Raji (cell line): Measurements from ENCODE around the gene CACNA1H.

Experiments used
- POLR2A ChIP-seq: IDR thresholded peaks from 2 replicates; pipeline ENCODE4 v1.6.1; 2011; ENCODE audit warnings: low read depth, low read length, control low read depth; ENCODE audit not compliant: insufficient read depth

Gene CACNA1H

DNA sequence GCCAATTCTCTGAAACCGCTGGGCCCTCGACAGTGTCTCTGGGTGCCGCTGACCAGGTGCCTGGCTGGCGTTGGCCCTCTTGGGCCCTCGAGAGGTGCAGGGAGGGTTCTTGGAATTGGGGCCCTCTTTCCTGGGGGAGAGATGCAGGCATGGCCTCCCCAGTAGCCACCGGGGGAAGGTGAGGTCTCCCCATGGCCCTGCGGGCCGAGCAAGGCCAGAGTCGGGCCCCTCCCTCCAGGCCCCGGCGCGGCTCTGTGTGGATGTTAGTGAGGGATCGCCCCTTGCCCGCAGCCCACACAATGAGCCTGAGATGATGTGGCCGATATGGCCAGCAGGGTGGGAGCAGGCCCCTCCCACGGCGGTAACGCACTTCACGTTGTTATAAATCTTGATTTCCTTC is 33.8 kb upstream of the CACNA1H start:
- TF ChIP-seq POLR2A = no peak

DNA sequence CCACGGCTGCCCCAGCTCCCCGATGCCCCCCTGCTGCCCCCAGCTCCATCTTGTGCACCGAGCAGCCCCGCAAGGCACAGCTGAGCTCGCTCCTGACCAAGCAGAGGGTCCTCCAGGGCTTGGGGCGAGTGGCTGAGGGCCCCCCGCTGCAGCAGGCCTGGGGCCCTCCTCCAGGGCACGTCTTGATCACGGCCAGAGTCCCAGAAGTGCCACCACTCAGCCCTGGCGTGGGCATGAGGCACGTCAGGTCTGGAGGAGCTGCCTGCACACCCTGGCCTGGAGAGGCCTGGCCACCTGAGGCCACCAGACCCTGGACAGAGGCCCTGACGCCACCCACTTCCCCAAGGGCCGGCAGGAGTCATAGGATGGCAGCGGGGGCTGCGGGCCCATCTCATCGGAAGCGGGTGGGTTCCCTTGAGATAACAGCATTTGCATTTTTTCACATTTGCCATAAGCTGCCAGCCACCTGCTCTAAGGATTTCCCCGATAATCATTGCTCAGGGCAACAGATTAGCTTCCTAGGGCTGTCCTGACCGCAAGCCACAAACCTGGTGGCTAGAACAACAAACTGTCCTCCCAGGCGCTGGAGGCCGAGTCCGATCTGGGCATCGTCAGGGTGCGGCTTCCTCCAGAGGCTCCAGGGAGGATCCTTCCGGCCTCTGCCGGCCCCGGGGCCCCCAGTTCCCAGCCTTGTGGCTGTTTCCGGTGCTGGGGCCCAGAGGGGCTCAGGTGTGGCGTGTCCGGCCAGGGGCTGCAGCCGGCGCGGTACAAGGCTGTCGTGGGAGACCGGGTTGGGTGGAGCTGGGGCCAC is 32.9 kb upstream of the CACNA1H start:
- no peak for TF ChIP-seq POLR2A

DNA sequence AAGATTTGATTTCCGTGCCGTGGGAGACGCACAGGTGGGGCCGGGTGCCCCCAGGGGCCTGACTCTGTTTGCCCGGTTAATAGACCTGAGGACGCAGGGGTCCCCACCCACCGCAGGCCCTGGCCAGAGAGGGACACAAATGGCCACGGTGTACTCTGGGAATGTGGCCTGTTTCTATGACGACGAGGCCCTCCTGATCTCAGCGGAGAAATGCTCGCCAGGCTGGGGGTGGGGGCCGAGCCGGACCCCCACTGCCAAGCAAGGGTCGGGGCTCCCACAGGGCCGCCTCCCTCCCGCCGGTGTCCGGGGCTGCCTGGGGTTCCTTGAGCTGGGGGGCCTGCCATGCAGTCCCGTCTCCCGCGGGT is 32.3 kb upstream of the CACNA1H start:
- no peak for TF ChIP-seq POLR2A

DNA sequence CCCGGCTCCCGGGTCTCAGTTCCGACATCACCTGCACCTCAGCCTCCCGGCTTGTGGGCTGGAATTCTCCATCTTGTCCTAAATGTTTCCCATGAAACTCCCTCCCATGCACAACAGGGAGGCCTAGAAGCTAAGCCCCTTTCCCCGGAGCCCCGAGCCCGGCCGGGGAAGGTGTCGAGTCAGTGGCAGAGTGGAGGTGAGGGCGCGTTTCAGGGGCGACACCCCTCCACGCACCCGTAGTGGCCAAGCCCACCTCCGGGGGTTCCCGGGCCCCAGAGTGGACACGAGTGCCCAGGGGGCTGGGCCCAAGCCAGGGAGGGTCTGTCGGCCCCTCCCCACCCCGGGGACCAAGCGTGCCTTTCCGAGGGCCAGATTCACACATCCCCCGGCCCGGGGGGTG is 31.9 kb upstream of the CACNA1H start:
- TF ChIP-seq POLR2A = no peak

DNA sequence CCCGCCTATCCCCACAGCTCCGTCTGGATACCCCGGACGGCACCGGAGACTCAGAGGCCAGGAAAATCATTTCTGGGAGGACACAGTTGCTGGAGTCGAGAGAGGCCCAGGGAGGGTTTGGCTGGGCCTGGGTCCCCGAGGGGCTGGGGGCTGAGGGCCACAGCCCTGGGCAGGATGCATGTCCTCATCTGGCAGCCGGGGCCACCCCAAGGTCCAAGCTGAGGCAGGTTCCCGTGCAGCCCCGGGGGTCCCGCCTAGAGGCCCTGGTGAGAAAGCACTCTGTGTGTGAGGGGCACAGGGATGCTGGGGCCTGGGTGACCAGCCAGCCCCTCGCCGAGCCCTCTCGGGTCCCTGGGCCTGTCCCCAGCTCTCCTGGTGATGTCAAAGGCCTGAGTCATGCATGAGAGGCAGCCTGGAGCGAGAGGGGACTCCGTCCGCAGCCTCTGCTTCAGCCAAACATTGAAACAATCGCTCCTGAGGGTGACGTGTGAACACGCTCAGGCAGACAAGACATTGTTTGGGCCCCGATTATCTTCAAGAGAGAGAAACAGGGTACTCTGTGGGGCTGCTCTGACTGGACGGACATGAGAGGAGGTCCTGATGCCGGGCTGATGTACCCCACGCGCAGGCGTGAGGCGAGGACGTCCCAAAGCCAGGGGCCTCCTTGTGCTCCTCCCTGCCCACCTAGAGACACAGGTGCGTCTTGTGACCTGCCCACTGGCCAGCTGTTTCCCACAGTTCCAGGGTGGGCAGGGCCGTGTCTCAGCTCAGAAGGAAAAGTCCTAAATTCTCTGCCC is 31.1 kb upstream of the CACNA1H start:
- TF ChIP-seq POLR2A = no peak

DNA sequence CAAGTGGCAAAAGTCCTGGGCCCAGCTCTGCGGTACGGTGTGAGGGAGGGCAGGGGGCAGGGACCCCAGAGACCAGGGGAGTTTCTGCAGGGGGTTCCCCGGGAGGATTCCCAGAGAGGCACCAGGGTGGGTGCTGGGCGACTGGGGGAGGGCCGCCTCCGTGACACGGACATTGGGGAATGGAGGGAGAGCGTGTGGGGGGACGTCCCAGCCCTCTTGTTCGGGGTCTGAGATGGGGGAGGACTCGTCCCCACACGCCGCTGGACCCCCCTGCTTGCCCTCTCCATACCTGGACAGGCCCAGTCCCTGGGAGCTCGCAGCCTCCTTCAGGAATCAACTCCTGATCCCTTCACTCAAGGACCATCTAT is 30.5 kb upstream of the CACNA1H start:
- no peak for TF ChIP-seq POLR2A

DNA sequence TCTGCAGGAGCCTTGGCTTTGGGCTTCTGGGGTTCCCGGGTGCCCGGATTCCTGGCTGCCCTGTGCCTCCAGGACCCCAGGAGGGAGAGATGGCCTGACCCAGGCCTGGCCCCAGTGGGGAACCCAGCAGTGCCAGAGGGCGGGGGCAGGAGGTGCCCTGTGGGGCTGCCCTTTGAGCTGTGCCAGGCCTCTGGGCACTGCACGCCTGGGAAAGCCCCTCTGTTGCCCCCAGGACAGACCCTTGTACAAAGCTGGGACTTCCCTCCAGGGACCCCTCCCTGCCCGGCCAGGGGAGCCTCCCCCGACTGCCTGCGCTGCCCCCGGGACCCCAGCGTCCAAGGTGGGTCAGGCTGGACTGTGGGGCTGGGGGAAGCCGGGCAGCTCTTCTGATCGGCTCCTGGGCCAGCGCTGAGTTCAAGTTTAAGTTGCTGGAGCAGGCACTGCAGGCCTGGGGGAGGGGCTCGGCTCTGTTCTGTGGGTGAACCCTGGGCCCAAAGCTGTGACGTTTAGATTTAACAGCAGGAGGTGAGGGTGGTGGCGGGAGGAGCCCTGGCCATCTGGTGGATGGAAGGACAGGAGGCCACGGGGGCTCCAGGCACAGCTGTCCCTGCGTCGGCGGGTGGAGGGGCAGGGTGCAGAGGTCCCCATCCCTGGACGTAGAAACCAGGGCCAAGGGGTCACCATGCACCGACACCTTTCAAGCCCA is 29.2 kb upstream of the CACNA1H start:
- TF ChIP-seq POLR2A = no peak

DNA sequence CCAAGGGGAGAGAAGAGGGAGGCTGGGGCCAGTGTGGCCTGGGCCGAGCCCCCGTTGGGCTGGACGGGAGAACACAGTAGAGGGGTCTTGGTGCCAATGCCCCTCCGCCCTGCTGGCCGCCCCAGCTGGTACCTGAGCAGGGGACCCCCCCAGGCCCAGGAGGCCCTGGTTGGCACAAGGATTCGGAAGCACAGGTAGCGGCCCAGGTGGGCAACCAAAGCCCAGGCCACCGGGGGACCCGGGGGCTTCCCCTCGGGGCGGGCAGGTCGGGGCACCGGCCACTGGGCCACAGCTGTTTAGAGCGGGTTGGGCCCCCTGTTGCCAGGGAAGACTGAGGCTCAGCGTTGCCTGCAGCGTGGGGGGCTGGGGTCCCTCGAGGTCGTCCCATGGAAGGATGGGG is 28.6 kb upstream of the CACNA1H start:
- TF ChIP-seq POLR2A = no peak

DNA sequence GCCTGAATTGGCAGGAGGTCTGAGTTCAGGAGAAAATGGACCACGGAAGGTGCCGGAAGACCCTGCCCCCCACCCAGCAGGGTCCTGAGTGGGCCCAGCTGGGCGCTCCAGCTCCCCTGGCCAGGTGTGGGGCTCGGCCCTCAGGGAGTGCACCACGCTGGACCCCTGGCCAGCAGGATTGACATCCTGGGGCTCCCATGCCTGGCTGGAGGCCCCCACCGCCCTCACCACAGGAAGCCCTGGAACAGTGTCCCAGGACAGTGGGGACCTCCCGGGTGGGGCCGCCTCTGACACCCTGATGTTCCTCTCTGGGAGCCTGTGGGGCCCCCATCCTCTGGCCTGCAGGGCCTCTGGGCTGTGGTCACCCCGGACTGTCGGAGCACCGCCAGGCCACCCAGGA is 28.1 kb upstream of the CACNA1H start:
- no peak for TF ChIP-seq POLR2A

DNA sequence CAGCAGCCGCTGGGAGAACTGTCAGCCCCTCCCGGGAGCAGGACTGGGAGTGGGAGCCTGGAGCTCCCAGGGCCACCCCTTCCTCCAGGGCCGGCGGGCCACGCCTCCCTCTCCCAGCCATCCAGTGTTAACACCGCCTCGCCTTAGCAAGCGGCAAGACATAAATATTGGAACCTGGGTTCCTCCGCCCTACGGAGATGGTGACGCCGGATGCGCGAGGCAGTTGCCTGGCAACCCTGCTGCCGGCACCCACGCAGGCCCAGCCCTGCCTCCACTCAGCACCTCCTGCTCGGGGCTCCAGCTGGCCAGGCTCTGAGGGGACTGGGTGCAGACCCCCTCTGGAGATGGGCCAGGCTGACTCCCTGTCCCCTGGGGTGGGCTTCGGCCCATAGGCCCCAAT is 27.4 kb upstream of the CACNA1H start:
- no peak for TF ChIP-seq POLR2A

DNA sequence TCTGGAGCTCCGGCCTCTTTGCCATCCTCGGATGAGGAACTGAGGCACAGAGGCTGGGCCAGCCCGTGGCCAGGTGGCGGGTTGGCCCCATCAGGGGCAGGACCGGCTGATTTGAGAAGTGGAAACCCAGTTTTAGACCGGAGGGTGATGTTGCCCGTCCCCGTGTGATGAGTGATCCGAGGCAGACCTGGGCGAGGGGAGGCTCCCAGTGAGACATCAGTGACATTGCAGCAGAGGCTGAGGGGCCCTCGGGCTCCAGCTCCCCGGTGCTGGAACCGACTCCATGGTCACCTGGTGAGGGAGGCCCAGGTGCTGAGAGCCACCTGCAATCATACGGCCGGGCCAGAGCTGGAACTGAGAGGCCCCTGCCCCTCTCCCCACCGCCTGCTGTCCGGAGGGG is 26.9 kb upstream of the CACNA1H start:
- no peak for TF ChIP-seq POLR2A

DNA sequence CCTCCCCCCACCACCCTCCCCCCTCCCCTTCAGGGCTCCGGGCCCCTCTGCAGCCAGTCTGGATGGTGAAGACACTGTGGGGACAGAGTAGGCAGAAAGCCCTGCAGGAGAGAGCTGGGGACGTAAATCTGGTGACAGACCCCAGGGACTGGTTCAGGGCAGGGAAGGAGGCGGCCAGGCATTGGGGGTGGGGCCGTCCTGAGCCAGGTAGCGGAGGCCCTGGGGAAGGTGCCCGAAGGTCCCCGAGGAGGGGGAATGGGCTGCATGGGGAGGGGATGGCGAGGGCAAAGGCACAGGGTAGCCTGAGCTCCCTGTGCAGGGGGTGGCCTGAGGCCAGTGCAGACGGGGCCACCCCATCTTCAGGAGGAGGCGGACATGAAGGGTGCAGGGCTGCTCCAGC is 26.3 kb upstream of the CACNA1H start:
- TF ChIP-seq POLR2A = no peak

DNA sequence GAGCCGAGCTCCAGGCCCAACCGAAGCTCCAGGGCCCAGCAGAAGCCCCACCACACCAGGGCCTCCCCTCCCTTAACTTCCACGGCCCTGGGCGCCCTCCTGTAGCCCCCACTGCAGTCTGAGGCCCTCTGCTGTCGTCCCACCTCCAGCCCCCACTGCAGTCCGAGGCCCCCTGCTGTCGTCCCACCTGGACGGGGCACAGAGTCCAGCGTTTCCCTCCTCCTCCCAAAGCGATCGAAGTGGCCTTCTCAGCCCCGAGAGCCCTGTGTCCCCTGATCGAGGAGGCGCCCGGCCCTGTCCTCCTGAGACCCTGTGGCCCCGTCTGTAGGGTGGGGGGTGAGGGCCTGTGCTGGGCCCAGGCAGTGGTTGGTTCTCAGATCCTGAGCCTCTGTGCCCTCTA is 25.8 kb upstream of the CACNA1H start:
- TF ChIP-seq POLR2A = no peak

DNA sequence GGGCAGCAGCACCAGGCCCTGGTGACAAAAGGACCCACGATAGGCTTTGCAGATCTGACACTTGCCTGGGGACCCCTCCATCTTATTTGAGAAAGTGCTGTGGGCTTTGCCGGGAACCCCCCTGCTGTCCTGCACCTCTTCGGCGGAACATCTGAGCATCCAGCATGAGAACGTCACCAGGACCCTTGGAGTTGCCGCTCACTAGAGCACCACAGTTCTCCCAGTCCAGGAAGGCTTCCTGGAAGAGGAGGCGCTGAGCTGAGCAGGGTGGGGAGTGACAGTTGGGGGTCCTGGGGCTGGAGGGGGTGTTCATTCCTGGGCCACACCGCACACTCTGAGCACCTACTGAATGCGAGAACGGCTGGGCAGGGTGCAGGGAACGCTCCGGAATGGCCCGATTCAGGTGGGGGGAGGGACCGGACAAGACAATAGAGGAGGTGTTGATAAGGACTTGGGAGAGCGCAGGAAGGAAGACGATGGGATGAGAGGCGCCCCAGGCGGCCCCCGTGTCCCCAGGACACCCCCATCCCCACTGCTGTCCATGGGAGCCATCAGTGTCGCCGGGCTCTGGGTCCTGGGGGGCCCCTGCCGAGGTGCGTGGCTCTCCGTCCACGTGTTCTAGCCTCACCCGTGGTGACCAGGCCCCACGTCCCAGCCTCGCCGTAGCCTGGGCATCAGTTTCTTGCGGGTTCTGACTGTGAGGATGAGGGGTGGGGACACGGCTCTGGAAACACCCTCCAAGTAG is 24.8 kb upstream of the CACNA1H start:
- no peak for TF ChIP-seq POLR2A
